ENCODE measurements around the gene TRMO. TPM values are rescaled to one million over a fixed set of nuclear protein-coding genes. Genes with fewer than 3 reads are reported as not detected.

Gene TRMO
- total and polyA plus RNA-seq, 2 of the 8 experiments (the other 6 are each of a cell fraction or from before 2014, with no cell fraction given), result 4.6 to 5.6 TPM

GRCh38 chr9:97873882-97874281 is 48.4 kb downstream of the TRMO start (continued):
- TF ChIP-seq SRF (IDR thresholded peaks at IDR 0.05; ENCODE audit: low read depth, low read length), result no peak
- no peak for TF ChIP-seq ATF2 (IDR thresholded peaks at IDR 0.05; ENCODE audit: low read length)
- TF ChIP-seq NANOG (IDR thresholded peaks at IDR 0.05; ENCODE audit: insufficient read depth, low read depth, low read length, poor library complexity, severe bottlenecking), result no peak
- no peak for TF ChIP-seq TCF12 (IDR thresholded peaks at IDR 0.05; ENCODE audit: low read depth, low read length)
- no peak for TF ChIP-seq ASH2L (IDR thresholded peaks at IDR 0.05; ENCODE audit: low read length)
- no peak for TF ChIP-seq NRF1 (IDR thresholded peaks at IDR 0.05; ENCODE audit: low read depth, low read length)
- TF ChIP-seq CTCF (IDR thresholded peaks at IDR 0.05; ENCODE audit: control extremely low read depth in 1 of 3, insufficient read depth in 1 of 3, low read depth in 1 of 3, low read length in 3 of 3), result no peak

All from H1 (cell line).